HL-60 (cell line): ENCODE results near the gene TRIM9.
A peak's percentile ranks its signal among the peaks of the same experiment; 100 is the strongest.

Experiments
- DNase-seq, 2 experiments: peaks; one replicate each; pipeline ENCODE4 v3.0.0-alpha.2; 2010 to 2020; ENCODE audit warnings: low read depth in 1 of 2, low spot score in 1 of 2
- H3K27ac ChIP-seq: fragments of 250-450 bp; sonication (Bioruptor Pico); replicated peaks from 2 replicates; pipeline ENCODE4 v1.5.1; 2020; ENCODE audit warnings: mild to moderate bottlenecking, moderate library complexity
- H3K27me3 ChIP-seq: fragments of 250-450 bp; sonication (Bioruptor Pico); 2 replicates; pipeline ENCODE4 v1.5.1; 2021; ENCODE audit warnings: mild to moderate bottlenecking, moderate library complexity; ENCODE audit not compliant: insufficient read depth, poor library complexity, severe bottlenecking
- H3K4me3 ChIP-seq: replicated peaks from 2 replicates; pipeline ENCODE4 v1.5.1; 2011; ENCODE audit warnings: mild to moderate bottlenecking, control low read depth, low read length; ENCODE audit not compliant: insufficient read depth
- GABPA ChIP-seq: IDR thresholded peaks from 2 replicates; pipeline ENCODE4 v1.6.1; 2012; ENCODE audit warnings: low read depth
- POLR2AphosphoS5 ChIP-seq: IDR thresholded peaks from 2 replicates; pipeline ENCODE4 v1.6.1; 2012; ENCODE audit warnings: low read depth
- SPI1 ChIP-seq: IDR thresholded peaks from 2 replicates; pipeline ENCODE4 v1.6.1; 2012; ENCODE audit warnings: low read depth, mild to moderate bottlenecking, borderline replicate concordance
- TF ChIP-seq, protein P1 (sequence below): IDR thresholded peaks from one replicate; pipeline ENCODE4 v1.5.1; 2011; ENCODE audit warnings: low read length, control low read depth, inconsistent platforms; ENCODE audit not compliant: insufficient read depth
- TF ChIP-seq, protein P2 (sequence below): IDR thresholded peaks from 2 replicates; pipeline ENCODE4 v1.6.1; 2012; ENCODE audit warnings: low read depth; ENCODE audit not compliant: insufficient replicate concordance

Gene TRIM9

DNA sequence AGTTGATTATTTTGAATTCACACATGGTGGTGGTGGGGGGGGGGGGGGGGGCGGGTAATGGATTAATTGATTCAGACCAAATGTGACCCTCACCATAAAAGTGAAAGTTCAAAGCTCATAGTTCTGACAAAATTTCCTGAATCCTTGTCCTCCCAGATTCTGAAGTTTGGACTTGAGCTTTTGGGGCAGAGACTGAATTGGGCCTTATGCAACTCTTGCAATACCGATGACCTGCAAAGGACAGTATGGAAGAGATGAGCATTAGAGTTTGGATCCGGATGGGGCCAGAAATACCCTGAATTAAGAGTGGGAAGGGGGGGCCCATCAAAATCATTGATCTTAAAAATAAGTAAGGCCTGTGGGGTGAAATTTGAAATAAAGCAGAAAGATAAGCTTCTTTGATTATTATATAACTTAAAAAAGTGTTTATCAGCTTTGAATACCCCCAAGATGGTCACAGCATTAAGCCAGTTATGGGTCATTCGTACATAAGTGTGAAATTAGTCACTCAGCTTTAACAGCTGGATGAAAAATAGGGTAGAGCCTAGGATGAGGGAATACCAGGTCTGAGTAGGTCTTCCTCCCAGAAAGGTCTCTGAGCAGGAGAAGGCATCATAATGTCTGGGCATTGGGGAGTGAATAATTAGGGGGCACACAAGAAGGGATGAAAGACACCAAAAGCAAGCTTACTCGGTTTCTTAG, 148.5 kb downstream of the TRIM9 start:
- H3K27me3 ChIP-seq: no peaks in the 10 kb centered on the region
- TF ChIP-seq, protein P1, sequence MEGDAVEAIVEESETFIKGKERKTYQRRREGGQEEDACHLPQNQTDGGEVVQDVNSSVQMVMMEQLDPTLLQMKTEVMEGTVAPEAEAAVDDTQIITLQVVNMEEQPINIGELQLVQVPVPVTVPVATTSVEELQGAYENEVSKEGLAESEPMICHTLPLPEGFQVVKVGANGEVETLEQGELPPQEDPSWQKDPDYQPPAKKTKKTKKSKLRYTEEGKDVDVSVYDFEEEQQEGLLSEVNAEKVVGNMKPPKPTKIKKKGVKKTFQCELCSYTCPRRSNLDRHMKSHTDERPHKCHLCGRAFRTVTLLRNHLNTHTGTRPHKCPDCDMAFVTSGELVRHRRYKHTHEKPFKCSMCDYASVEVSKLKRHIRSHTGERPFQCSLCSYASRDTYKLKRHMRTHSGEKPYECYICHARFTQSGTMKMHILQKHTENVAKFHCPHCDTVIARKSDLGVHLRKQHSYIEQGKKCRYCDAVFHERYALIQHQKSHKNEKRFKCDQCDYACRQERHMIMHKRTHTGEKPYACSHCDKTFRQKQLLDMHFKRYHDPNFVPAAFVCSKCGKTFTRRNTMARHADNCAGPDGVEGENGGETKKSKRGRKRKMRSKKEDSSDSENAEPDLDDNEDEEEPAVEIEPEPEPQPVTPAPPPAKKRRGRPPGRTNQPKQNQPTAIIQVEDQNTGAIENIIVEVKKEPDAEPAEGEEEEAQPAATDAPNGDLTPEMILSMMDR: no peak
- TF ChIP-seq POLR2AphosphoS5 (no peak), SPI1 (no peak)
- DNase-seq: no peak
- H3K27ac ChIP-seq: no peak overlapping the region
- H3K4me3 ChIP-seq: no peak overlapping the region

DNA sequence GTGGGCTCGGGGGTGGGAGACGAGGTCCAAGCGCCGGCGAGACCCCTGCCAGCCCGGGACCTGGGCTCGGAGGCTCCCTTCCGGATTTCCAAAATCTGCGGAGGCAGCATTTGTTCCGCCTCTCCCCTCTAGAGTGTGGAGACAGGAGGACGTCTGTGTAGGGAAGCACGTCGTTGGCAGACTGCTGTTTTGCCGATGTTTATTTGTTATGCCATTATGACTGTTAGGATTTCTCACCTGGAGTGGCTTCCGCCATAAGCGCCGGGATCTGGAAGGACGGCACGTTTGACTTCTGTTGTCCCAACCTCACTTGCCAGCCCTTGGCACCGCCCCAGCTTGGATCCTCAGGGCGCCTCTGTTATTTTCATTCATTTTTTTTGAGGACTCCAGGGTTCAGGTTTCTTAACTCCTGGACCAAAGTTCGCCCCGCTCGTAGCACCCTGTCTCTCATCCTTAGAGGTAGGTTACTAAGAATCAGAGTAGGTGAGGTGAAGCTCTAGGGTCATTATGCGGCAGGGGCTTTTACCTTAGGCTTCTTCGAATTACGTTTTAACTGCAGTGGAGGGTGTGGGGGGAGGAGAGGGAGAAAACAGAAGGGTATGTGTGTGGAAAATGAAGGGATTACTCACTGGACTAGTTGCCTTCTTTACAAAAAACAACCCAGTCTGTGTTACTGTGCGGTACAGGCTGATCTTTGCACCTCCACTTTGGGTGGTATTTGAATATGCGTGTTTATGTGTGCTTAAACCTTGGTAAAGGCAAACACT, 150.1 kb downstream of the TRIM9 start:
- Histone ChIP-seq H3K4me3 (peak overlapping the region; percentile 88), H3K27me3 (no peaks in the 10 kb centered on the region), H3K27ac (peak overlapping the region; percentile 82)
- DNase-seq: no peak
- TF ChIP-seq GABPA (no peak), SPI1 (no peak), POLR2AphosphoS5 (no peak)
- TF ChIP-seq, protein P2, sequence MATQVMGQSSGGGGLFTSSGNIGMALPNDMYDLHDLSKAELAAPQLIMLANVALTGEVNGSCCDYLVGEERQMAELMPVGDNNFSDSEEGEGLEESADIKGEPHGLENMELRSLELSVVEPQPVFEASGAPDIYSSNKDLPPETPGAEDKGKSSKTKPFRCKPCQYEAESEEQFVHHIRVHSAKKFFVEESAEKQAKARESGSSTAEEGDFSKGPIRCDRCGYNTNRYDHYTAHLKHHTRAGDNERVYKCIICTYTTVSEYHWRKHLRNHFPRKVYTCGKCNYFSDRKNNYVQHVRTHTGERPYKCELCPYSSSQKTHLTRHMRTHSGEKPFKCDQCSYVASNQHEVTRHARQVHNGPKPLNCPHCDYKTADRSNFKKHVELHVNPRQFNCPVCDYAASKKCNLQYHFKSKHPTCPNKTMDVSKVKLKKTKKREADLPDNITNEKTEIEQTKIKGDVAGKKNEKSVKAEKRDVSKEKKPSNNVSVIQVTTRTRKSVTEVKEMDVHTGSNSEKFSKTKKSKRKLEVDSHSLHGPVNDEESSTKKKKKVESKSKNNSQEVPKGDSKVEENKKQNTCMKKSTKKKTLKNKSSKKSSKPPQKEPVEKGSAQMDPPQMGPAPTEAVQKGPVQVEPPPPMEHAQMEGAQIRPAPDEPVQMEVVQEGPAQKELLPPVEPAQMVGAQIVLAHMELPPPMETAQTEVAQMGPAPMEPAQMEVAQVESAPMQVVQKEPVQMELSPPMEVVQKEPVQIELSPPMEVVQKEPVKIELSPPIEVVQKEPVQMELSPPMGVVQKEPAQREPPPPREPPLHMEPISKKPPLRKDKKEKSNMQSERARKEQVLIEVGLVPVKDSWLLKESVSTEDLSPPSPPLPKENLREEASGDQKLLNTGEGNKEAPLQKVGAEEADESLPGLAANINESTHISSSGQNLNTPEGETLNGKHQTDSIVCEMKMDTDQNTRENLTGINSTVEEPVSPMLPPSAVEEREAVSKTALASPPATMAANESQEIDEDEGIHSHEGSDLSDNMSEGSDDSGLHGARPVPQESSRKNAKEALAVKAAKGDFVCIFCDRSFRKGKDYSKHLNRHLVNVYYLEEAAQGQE: no peak
- TF ChIP-seq, protein P1: no peak

DNA sequence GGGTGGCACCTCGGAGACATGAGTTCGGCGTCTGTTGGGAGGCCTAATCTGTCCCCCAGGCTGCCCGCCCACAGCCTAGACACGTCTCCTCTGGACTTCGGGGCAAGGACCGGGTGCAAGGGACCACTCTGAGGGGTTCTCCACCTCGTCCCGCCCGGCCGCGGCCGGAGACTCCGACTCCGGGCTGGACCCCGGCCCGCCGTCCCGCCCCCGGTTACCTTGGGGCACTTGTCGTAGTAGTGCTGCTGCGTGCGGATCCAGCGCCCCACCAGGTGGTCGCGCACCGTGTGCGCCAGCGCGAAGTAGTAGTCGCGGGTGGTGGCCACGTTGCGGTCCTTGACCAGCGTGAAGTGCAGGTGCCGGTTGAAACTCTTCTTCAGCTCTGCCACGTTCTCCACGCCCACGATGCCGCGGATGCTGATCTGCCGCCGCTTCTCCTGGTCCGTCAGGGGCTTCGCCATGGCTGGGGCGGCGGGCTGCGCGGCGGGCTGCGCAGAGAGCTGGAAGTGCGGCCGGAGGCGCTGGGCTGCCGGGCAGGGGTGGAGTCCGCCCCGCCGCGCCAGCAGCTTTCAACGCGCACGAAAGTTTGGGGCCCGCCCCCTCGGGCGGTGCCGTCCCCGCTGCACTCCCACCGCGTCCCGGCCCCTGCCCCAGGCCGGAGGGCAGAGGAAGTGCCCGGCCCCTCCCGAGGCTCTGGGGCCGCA, 150.8 kb downstream of the TRIM9 start, which contains the start of gene PYGL:
TSS of gene PYGL (minus strand) at position 541 of the 704 bp plus-strand sequence. CDS start at position 461, 80 bp downstream.
- DNase-seq: peak; percentile 53 to 80
- H3K27ac ChIP-seq: peak within 1 kb of the TSS; percentile 82
- TF ChIP-seq, protein P1: no peak
- TF ChIP-seq, protein P2: peak; percentile 72
- TF ChIP-seq GABPA (no peak), POLR2AphosphoS5 (peak; percentile 75), SPI1 (peak; percentile 38; the same call in 1 of the 2 replicates)

More for the DNA sequence above, 150.8 kb downstream of the TRIM9 start, which contains the start of gene PYGL:
- peak within 1 kb of the TSS; percentile 88 for H3K4me3 ChIP-seq
- H3K27me3 ChIP-seq: no peaks in the 10 kb centered on the region
